Esophagus muscularis mucosa (tissue), 4 donors: ENCODE data around the gene CDK2AP2. TPM values are rescaled to one million over a fixed set of nuclear protein-coding genes. Genes with fewer than 3 reads are reported as not detected.
"Not testable (repeated sequence)": the region's sequence is repeated elsewhere in the genome, so short reads cannot be mapped to it uniquely, and the experiment has no call there.

Source experiments
- DNase-seq: peaks from one replicate; pipeline ENCODE4 v3.0.0-alpha.2; 2017; ENCODE audit errors: extremely low spot score
- H3K27ac ChIP-seq, 4 donors: fragments of 200-600 bp; sonication (generic); replicated peaks in 1 of 4; 1 replicate in 3 of 4; 2 replicates in 1 of 4; pipeline ENCODE4 v1.5.1; 2016 to 2019; ENCODE audit warnings: mild to moderate bottlenecking in 1 of 4
- H3K27me3 ChIP-seq, 4 donors: fragments of 200-600 bp; sonication (generic); one replicate each; pipeline versions ENCODE4 v1.5.1 to v1.6.0; 2016 to 2019
- H3K36me3 ChIP-seq, 4 donors: fragments of 200-600 bp; sonication (generic); one replicate each; pipeline ENCODE4 v1.5.1; 2016 to 2019
- H3K4me1 ChIP-seq, 4 donors: fragments of 200-600 bp; sonication (generic); one replicate each; pipeline ENCODE4 v1.5.1; 2016 to 2019
- H3K4me3 ChIP-seq, 4 donors: fragments of 200-600 bp; sonication (generic); 1 replicate in 2 of 4; 2 replicates in 2 of 4; pipeline ENCODE4 v1.5.1; 2016 to 2019; ENCODE audit warnings: mild to moderate bottlenecking in 4 of 4, moderate library complexity in 1 of 4
- H3K9me3 ChIP-seq, 4 donors: fragments of 200-600 bp; sonication (generic); 1 replicate in 3 of 4; 2 replicates in 1 of 4; pipeline ENCODE4 v1.5.1; 2016 to 2019
- CTCF ChIP-seq, 3 experiments: fragments of 200-600 bp in 2 of 3; fragments of 450-650 bp in 1 of 3; sonication (generic) in 2 of 3; IDR thresholded peaks; one replicate each; pipeline ENCODE4 v1.5.1; 2017 to 2019; ENCODE audit warnings: antibody characterized with exemption in 3 of 3, mild to moderate bottlenecking in 2 of 3, moderate library complexity in 1 of 3
- EP300 ChIP-seq: sonication (generic); formaldehyde crosslinking; IDR thresholded peaks from one replicate; pipeline ENCODE4 v1.6.1; 2017; ENCODE audit warnings: antibody characterized with exemption
- POLR2A ChIP-seq: fragments of 450-650 bp; IDR thresholded peaks from one replicate; pipeline ENCODE4 v1.6.1; 2017; ENCODE audit warnings: antibody characterized with exemption, moderate library complexity, mild to moderate bottlenecking, low read depth
- POLR2AphosphoS5 ChIP-seq, 2 donors: sonication (generic); formaldehyde crosslinking; IDR thresholded peaks; one replicate each; pipeline ENCODE4 v1.6.1; 2017; ENCODE audit warnings: antibody characterized with exemption in 2 of 2
- WGBS: methylation state at CpG from one replicate; pipeline ENCODE4 v1.1.5; 2018; 5-methylcytosine and 5-hydroxymethylcytosine counted together
- intact Hi-C: fragments of 100-400 bp; cut with DNase I; formaldehyde crosslinking; loops from one replicate; pipeline ENCODE4 v1.15.1; 2023
- total RNA-seq, 4 donors: library from RNA; depleted of rRNA; stranded (reverse); fragments of >200 nt; gene quantifications; one replicate each; pipeline versions ENCODE4 v1.1.0 to v1.2.1, GENCODE V29; 2016

The CDK2AP2 gene
- total RNA-seq, 4 donors from 2014 or later, result 61.0 to 111 (median 67.8) TPM

GRCh38 chr11:67466962-67467771, 40.8 kb downstream of the CDK2AP2 start:
- Histone ChIP-seq H3K4me3 (peak overlapping the region in 1 of 4 donors; percentile 95), H3K9me3 (no peaks in the 10 kb centered on the region), H3K27ac (peak overlapping the region; percentile 18 to 94 (median 92)), H3K36me3 (no peaks in the 10 kb centered on the region), H3K4me1 (peaks cover 30 to 60% (median 54%) of the 10 kb centered on the region in 4 donors), H3K27me3 (no peaks in the 10 kb centered on the region)
- intact Hi-C loops, result loop anchor here (5.0 kb wide), 1 partner anchor 65 kb away; the partner anchor contains the start of genes PPP1CA and TBC1D10C
- no peak for TF ChIP-seq CTCF (IDR thresholded peaks at IDR 0.05)
- TF ChIP-seq POLR2AphosphoS5 (IDR thresholded peaks at IDR 0.05), result no peak
- TF ChIP-seq POLR2A, result no peak
- TF ChIP-seq EP300, result no peak
- no peak for DNase-seq
- WGBS, result 86% methylated on average over 6 of the region's 11 CpGs

- H3K9me3 ChIP-seq, result no peaks in the 10 kb centered on the region
- H3K27me3 ChIP-seq, result no peaks in the 10 kb centered on the region
- no peaks in the 10 kb centered on the region for H3K36me3 ChIP-seq
- intact Hi-C loops, result loop anchor here (5.0 kb wide), 1 partner anchor 64 kb away; the partner anchor contains the start of genes PPP1CA and TBC1D10C
- H3K4me1 ChIP-seq, result peaks cover 30 to 60% (median 54%) of the 10 kb centered on the region in 4 donors
- 82% methylated on average over 4 of the region's 5 CpGs for WGBS
- H3K27ac ChIP-seq, result peak overlapping the region in 3 of 4 donors; percentile 86 to 94 (median 87)
- no peak for TF ChIP-seq CTCF (IDR thresholded peaks at IDR 0.05)
- no peak for TF ChIP-seq POLR2A
- TF ChIP-seq EP300, result no peak
- no peak for TF ChIP-seq POLR2AphosphoS5 (IDR thresholded peaks at IDR 0.05)
- no peak overlapping the region for H3K4me3 ChIP-seq
- DNase-seq, result no peak
Observed at GRCh38 chr11:67466367-67466766, 41.6 kb downstream of the CDK2AP2 start.

- H3K9me3 ChIP-seq, H3K36me3 ChIP-seq, DNase-seq, H3K27me3 ChIP-seq: not testable (repeated sequence)
- intact Hi-C loops, result loop anchor here (5.0 kb wide), 1 partner anchor 63 kb away; the partner anchor contains the start of genes PPP1CA and TBC1D10C
- Histone ChIP-seq H3K4me3 (peak overlapping the region in 1 of 4 donors; percentile 76), H3K27ac (peak overlapping the region; percentile 86 to 94 (median 90)), H3K4me1 (peaks cover 30 to 60% (median 54%) of the 10 kb centered on the region in 4 donors)
- WGBS, result no CpG with 5 or more reads among the region's 2 CpGs
Observed at GRCh38 chr11:67465530-67465929, 42.4 kb downstream of the CDK2AP2 start.

- Histone ChIP-seq H3K27ac (peak overlapping the region; percentile 86 to 94 (median 90)), H3K36me3 (no peaks in the 10 kb centered on the region), H3K27me3 (no peaks in the 10 kb centered on the region), H3K4me1 (peaks cover 30 to 60% (median 54%) of the 10 kb centered on the region in 4 donors), H3K9me3 (no peaks in the 10 kb centered on the region), H3K4me3 (peak overlapping the region; percentile 56 to 76 (median 70))
- DNase-seq, result no peak
- no peak for TF ChIP-seq EP300
- no peak for TF ChIP-seq POLR2A
- TF ChIP-seq CTCF (IDR thresholded peaks at IDR 0.05), result no peak
- TF ChIP-seq POLR2AphosphoS5 (IDR thresholded peaks at IDR 0.05), result no peak
- intact Hi-C loops, result loop anchor here (5.0 kb wide), 1 partner anchor 63 kb away; the partner anchor contains the start of genes PPP1CA and TBC1D10C
- WGBS, result 74% methylated on average over 3 of the region's 3 CpGs
Observed at GRCh38 chr11:67465189-67465510, 42.8 kb downstream of the CDK2AP2 start.

GRCh38 chr11:67464411-67465188, 43.4 kb downstream of the CDK2AP2 start:
- TF ChIP-seq POLR2AphosphoS5 (IDR thresholded peaks at IDR 0.05) (peak; percentile 62 to 68), EP300 (no peak), CTCF (IDR thresholded peaks at IDR 0.05) (peak in 1 of 3 experiments; percentile 1), POLR2A (no peak)
- Histone ChIP-seq H3K4me3 (peak overlapping the region; percentile 56 to 76 (median 70)), H3K4me1 (peaks cover 30 to 55% (median 49%) of the 10 kb centered on the region in 4 donors), H3K27ac (peak overlapping the region; percentile 86 to 94 (median 90)), H3K36me3 (no peaks in the 10 kb centered on the region), H3K27me3 (no peaks in the 10 kb centered on the region), H3K9me3 (no peaks in the 10 kb centered on the region)
- 21% methylated on average over 20 of the region's 56 CpGs for WGBS
- intact Hi-C loops, result loop anchor here (5.0 kb wide), 1 partner anchor 62 kb away; the partner anchor contains the start of genes PPP1CA and TBC1D10C
- DNase-seq, result peak; percentile 97
